Measurements from ENCODE around the gene SLC43A1. TPM values are rescaled to one million over a fixed set of nuclear protein-coding genes. Genes with fewer than 3 reads are reported as not detected.

Gene SLC43A1
- polyA plus RNA-seq, 1 experiment = 14.6 TPM

DNA sequence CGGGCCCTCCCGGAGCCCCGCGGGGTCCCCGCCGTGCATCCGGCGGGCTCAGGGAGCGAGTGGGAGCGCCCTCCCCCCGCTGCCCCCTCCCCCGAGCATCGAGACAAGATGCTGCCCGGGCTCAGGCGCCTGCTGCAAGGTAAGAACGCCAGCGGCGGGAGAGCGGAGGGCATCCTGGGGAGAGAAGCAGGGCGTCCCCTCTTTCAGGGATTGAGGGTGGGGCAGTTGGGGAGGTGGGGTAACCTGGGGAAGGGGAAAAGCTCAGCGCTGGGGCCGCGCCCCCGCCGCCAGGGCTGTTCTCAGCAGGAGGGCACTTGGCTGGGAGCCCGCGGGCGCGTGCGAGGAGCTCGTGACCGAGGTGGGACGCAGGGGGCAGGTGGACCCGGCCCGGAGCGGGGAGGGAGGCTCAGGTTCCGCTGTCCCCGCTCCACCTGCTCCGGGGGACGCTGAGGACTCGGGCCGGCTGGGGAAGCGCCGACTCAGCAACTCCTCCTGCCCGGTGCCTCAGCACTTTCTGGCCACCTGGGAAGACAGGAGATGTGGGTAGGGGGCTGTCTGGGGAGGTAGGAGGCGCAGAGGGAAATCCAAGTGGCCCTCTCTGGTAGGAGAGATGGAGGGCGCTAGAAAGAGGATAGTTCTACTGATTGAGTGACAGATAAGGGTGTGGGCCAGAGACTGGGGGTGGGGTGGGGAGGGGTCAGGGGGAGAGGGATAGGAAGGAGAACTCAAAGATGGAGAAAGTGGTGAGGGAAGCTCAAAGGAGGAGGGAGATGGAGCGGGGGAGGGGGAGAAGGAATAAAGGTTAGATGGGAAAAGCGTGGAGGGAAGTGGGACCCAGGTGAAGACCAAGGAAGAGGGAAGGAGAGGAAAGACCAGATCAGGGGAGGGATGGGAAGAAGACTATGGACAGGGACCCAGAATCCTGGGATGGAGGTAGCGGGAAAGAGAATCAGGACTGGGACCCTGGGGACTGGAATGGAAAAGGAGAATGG is 54.4 kb downstream of the SLC43A1 start:
- no peaks in the 10 kb centered on the region for H3K9me3 ChIP-seq (ENCODE audit: control insufficient read depth, insufficient read depth, low read length)
- CTCF ChIA-PET = interaction anchor here (0.5 to 5.7 kb wide), 24 partner anchors 10 to 206 kb away, joined by 3 to 115 read pairs (median 4); partner anchors contain the start of genes SLC43A1 and SLC43A3
- DNase-seq (ENCODE audit: low read depth, low spot score) = no peak
- no peak overlapping the region for H3K27ac ChIP-seq (ENCODE audit: low read depth, low read length)
- H3K4me3 ChIP-seq (ENCODE audit: low read depth, low read length) = peak overlapping the region; percentile 62
- POLR2A ChIA-PET = interaction anchor here (0.6 kb wide), 1 partner anchor 1011 kb away, joined by 3 read pairs; no protein-coding TSS in a partner anchor
- peaks cover 35% of the 10 kb centered on the region for H3K27me3 ChIP-seq (ENCODE audit: control insufficient read depth, insufficient read depth, low read length)
- TF ChIP-seq CTCF (IDR thresholded peaks at IDR 0.05; ENCODE audit: low read depth, low read length) = no peak

DNA sequence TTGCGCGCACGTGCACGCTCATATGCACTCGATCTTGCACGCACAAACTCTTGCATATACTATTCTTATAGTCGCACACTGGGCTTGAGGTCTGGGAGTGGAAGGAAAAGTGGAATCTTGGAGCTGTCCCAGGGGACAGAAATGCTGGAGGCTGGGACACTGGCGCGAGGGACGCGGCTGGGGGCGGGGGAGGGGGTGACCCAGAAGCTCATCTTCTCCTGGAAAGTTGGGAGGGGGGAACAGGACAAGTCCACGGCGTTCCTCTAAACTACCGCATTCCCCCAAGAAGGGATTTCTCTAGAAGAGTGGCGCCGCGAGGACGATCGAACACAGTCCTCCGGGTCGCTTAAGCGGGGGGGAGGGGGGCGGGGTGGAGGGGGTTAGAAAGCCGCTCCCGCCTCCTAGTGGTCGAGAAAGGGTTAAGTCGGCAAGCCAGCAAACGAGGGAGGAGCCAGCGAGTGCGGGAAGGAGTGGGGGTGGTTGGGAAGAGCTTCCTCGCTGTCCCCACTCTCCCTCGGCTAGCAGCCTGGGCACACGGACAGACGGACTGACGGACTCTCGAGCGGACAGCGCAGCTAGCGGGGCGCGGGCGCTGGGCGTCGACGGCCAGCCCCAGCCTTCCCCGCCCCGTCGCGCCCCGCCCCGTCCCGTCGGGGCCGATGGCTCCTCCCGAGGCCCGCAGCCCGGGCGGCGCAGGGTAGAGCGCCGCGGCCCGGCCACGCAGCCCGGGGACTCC is 55.3 kb downstream of the SLC43A1 start, which contains the start of gene RTN4RL2:
TSS of gene RTN4RL2 (plus strand) at position 507 of the 736 bp plus-strand sequence. CDS start 338 bp downstream, outside the sequence.
- TF ChIP-seq CTCF (IDR thresholded peaks at IDR 0.05; ENCODE audit: low read depth, low read length) = peak; percentile 38
- no peak within 1 kb of the TSS for H3K27ac ChIP-seq (ENCODE audit: low read depth, low read length)
- H3K27me3 ChIP-seq (ENCODE audit: control insufficient read depth, insufficient read depth, low read length) = peaks cover 32% of the 10 kb centered on the region
- ChIA-PET CTCF (interaction anchor here (0.6 to 5.7 kb wide), 36 partner anchors 9 to 1064 kb away, joined by 3 to 115 read pairs (median 4); partner anchors contain the start of genes SLC43A1, SLC43A3 and TIMM10), POLR2A (interaction anchor here (0.6 to 1.0 kb wide), 4 partner anchors 32 to 1012 kb away, joined by 3 to 13 read pairs (median 6); no protein-coding TSS in a partner anchor)
- H3K9me3 ChIP-seq (ENCODE audit: control insufficient read depth, insufficient read depth, low read length) = no peaks in the 10 kb centered on the region
- DNase-seq (ENCODE audit: low read depth, low spot score) = no peak
- peak within 1 kb of the TSS; percentile 62 for H3K4me3 ChIP-seq (ENCODE audit: low read depth, low read length)

GRCh38 chr11:57459164-57460021 is 56.1 kb downstream of the SLC43A1 start:
- no peak for DNase-seq (ENCODE audit: low read depth, low spot score)
- Histone ChIP-seq H3K4me3 (ENCODE audit: low read depth, low read length) (peak overlapping the region; percentile 62), H3K27ac (ENCODE audit: low read depth, low read length) (no peak overlapping the region), H3K27me3 (ENCODE audit: control insufficient read depth, insufficient read depth, low read length) (peaks cover 32% of the 10 kb centered on the region), H3K9me3 (ENCODE audit: control insufficient read depth, insufficient read depth, low read length) (no peaks in the 10 kb centered on the region)
- no peak for TF ChIP-seq CTCF (IDR thresholded peaks at IDR 0.05; ENCODE audit: low read depth, low read length)
- ChIA-PET CTCF (interaction anchor here (0.6 to 5.7 kb wide), 56 partner anchors 9 to 1065 kb away, joined by 3 to 215 read pairs (median 5); partner anchors contain the start of genes SLC43A1, SLC43A3 and TIMM10), POLR2A (interaction anchor here (0.7 to 1.0 kb wide), 3 partner anchors 32 to 55 kb away, joined by 5 to 13 read pairs (median 6); no protein-coding TSS in a partner anchor)

GRCh38 chr11:57458410-57459163 is 56.9 kb downstream of the SLC43A1 start:
- Histone ChIP-seq H3K9me3 (ENCODE audit: control insufficient read depth, insufficient read depth, low read length) (no peaks in the 10 kb centered on the region), H3K27ac (ENCODE audit: low read depth, low read length) (no peak overlapping the region), H3K4me3 (ENCODE audit: low read depth, low read length) (peak overlapping the region; percentile 43), H3K27me3 (ENCODE audit: control insufficient read depth, insufficient read depth, low read length) (peaks cover 34% of the 10 kb centered on the region)
- TF ChIP-seq CTCF (IDR thresholded peaks at IDR 0.05; ENCODE audit: low read depth, low read length) = peak; percentile 78
- ChIA-PET CTCF (interaction anchor here (0.6 to 5.7 kb wide), 49 partner anchors 8 to 1171 kb away, joined by 3 to 215 read pairs (median 5); partner anchors contain the start of genes SLC43A1, SLC43A3 and TIMM10), POLR2A (interaction anchor here (0.6 kb wide), 2 partner anchors 193 to 197 kb away, joined by 3 to 4 read pairs; no protein-coding TSS in a partner anchor)
- DNase-seq (ENCODE audit: low read depth, low spot score) = no peak

Measured in AG04450 (cell line).